ENCODE results near the gene LITAF. TPM values are rescaled to one million over a fixed set of nuclear protein-coding genes. Genes with fewer than 3 reads are reported as not detected.
"Not testable (repeated sequence)": the region's sequence is repeated elsewhere in the genome, so short reads cannot be mapped to it uniquely, and the experiment has no call there.

LITAF gene
- total RNA-seq, 1 donor from 2014 or later = 30.4 TPM

GRCh38 chr16:11605891-11606290 lies 19.2 kb upstream of the LITAF start:
- TF ChIP-seq CTCF (conservative IDR thresholded peaks at IDR 0.05; ENCODE audit: low read depth, low read length) = no peak
- DNase-seq (ENCODE audit: low read depth) = no peak
- H3K4me3 ChIP-seq (ENCODE audit: low read depth, low read length) = no peak overlapping the region

- no peak for DNase-seq (ENCODE audit: low read depth)
- TF ChIP-seq CTCF (conservative IDR thresholded peaks at IDR 0.05; ENCODE audit: low read depth, low read length) = no peak
- H3K4me3 ChIP-seq (ENCODE audit: low read depth, low read length) = no peak overlapping the region
Measured at GRCh38 chr16:11605564-11605886, 18.8 kb upstream of the LITAF start.

- no peak for DNase-seq (ENCODE audit: low read depth)
- no peak for TF ChIP-seq CTCF (conservative IDR thresholded peaks at IDR 0.05; ENCODE audit: low read depth, low read length)
- no peak overlapping the region for H3K4me3 ChIP-seq (ENCODE audit: low read depth, low read length)
Measured at GRCh38 chr16:11604783-11605563, 18.3 kb upstream of the LITAF start.

GRCh38 chr16:11604296-11604695 lies 17.6 kb upstream of the LITAF start:
- not testable (repeated sequence) for DNase-seq (ENCODE audit: low read depth); H3K4me3 ChIP-seq (ENCODE audit: low read depth, low read length)

GRCh38 chr16:11603331-11603750 lies 16.6 kb upstream of the LITAF start:
- no peak for TF ChIP-seq CTCF (conservative IDR thresholded peaks at IDR 0.05; ENCODE audit: low read depth, low read length)
- H3K4me3 ChIP-seq (ENCODE audit: low read depth, low read length) = no peak overlapping the region
- DNase-seq (ENCODE audit: low read depth) = no peak

GRCh38 chr16:11602321-11602720 lies 15.6 kb upstream of the LITAF start:
- TF ChIP-seq CTCF (conservative IDR thresholded peaks at IDR 0.05; ENCODE audit: low read depth, low read length) = no peak
- no peak overlapping the region for H3K4me3 ChIP-seq (ENCODE audit: low read depth, low read length)
- DNase-seq (ENCODE audit: low read depth) = no peak

- H3K4me3 ChIP-seq (ENCODE audit: low read depth, low read length) = no peak overlapping the region
- no peak for DNase-seq (ENCODE audit: low read depth)
- no peak for TF ChIP-seq CTCF (conservative IDR thresholded peaks at IDR 0.05; ENCODE audit: low read depth, low read length)
Measured at GRCh38 chr16:11601911-11602310, 15.2 kb upstream of the LITAF start.
